ENCODE data around the gene LOXL4. TPM values are rescaled to one million over a fixed set of nuclear protein-coding genes. Genes with fewer than 3 reads are reported as not detected.

LOXL4 gene
- polyA plus RNA-seq, 3 donors = 0.03 to 0.05 TPM; not detected in 1

DNA sequence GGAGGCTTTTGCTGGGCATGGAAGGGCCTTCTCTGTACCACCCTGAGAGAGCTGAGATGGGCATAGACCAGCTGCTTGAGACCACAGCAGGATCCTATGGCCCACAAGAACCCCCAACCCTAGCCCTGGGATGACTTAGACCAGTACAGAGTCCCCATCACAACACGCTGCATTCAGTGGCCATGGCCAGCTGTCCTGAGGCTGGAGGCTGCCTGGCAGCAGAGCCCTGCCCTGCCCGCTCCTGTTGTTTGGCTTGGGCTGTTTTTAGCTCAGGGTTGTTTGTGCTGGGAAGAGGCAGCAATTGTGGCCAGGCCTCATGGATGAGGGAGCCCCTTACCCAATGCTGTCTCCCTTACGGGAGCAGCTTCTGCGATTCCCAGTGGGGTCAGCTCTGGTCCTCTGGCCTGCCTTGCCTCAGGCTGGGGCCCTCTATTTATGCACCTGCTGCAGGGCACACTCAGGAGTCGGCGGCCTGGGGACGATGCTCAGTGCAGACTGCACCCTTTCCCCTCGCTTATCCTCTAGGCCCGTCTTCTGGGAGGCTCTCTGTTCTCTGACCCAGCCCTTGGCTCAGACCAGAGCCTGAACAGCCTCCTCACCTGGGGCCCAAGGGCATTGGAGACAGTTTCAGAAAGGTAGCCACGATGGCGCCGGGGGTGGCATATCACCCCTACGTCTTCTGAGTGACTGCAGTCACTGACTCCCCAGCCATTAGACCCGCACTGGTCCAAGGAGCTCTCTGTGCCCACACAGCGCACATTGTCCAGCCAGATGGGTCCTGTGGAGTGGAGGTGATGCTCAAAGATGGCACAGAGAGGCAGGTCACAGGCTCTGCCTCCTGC is 6.3 kb downstream of the LOXL4 start:
- TF ChIP-seq, protein P1, sequence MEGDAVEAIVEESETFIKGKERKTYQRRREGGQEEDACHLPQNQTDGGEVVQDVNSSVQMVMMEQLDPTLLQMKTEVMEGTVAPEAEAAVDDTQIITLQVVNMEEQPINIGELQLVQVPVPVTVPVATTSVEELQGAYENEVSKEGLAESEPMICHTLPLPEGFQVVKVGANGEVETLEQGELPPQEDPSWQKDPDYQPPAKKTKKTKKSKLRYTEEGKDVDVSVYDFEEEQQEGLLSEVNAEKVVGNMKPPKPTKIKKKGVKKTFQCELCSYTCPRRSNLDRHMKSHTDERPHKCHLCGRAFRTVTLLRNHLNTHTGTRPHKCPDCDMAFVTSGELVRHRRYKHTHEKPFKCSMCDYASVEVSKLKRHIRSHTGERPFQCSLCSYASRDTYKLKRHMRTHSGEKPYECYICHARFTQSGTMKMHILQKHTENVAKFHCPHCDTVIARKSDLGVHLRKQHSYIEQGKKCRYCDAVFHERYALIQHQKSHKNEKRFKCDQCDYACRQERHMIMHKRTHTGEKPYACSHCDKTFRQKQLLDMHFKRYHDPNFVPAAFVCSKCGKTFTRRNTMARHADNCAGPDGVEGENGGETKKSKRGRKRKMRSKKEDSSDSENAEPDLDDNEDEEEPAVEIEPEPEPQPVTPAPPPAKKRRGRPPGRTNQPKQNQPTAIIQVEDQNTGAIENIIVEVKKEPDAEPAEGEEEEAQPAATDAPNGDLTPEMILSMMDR (IDR thresholded peaks at IDR 0.05) = no peak
- DNase-seq = no peak
- Histone ChIP-seq H3K9ac (ENCODE audit: insufficient read depth, low read length, poor library complexity, severe bottlenecking) (no peak overlapping the region), H3K27ac (ENCODE audit: low read depth in 1 of 2, low read length in 2 of 2) (no peak overlapping the region), H3K4me1 (ENCODE audit: control insufficient read depth in 1 of 2, insufficient read depth in 2 of 2, low read length in 2 of 2) (peaks cover 21 to 27% of the 10 kb centered on the region in 2 donors), H3K27me3 (ENCODE audit: control insufficient read depth in 2 of 2, insufficient read depth in 2 of 2, low read length in 2 of 2) (peaks cover 0 to 4% of the 10 kb centered on the region in 2 donors), H3K9me3 (replicated peaks in 1 of 2; ENCODE audit: control insufficient read depth in 1 of 2, insufficient read depth in 1 of 2, low read length in 2 of 2) (no peaks in the 10 kb centered on the region), H3K79me2 (ENCODE audit: insufficient read depth, low read length) (no peaks in the 10 kb centered on the region), H3K4me2 (replicated peaks; ENCODE audit: extremely low read depth, low read length, poor library complexity, severe bottlenecking) (no peak overlapping the region), H3K4me3 (replicated peaks in 1 of 3; ENCODE audit: low read depth in 2 of 3, low read length in 3 of 3) (no peak overlapping the region), H4K20me1 (ENCODE audit: insufficient read depth, low read length) (no peaks in the 10 kb centered on the region), H2AFZ (ENCODE audit: insufficient read depth, low read depth, low read length, poor library complexity, severe bottlenecking) (no peak overlapping the region), H3K36me3 (replicated peaks in 1 of 2; ENCODE audit: control insufficient read depth in 1 of 2, insufficient read depth in 2 of 2, low read length in 2 of 2) (no peaks in the 10 kb centered on the region)
- intact Hi-C loops (cut with micrococcal nuclease) = loop anchor here (2.0 to 10.0 kb wide), 2 partner anchors 71 to 73 kb away; no protein-coding TSS in a partner anchor
- 90% methylated on average over 12 of the region's 15 CpGs for WGBS (ENCODE audit: insufficient coverage)
- Mint-ChIP-seq H3K4me3 (no peak overlapping the region), H3K9me3 (peaks cover 0 to 4% (median 0%) of the 10 kb centered on the region in 7 donors), H3K36me3 (peaks cover 4 to 5% of the 10 kb centered on the region in 2 donors), H3K27ac (peak overlapping the region in 3 of 7 donors; percentile 18 to 26 (median 25)), H3K27me3 (ENCODE audit: low read depth in 3 of 3) (peaks cover 1 to 17% (median 8%) of the 10 kb centered on the region in 3 donors), H3K4me1 (peaks cover 29% of the 10 kb centered on the region)

DNA sequence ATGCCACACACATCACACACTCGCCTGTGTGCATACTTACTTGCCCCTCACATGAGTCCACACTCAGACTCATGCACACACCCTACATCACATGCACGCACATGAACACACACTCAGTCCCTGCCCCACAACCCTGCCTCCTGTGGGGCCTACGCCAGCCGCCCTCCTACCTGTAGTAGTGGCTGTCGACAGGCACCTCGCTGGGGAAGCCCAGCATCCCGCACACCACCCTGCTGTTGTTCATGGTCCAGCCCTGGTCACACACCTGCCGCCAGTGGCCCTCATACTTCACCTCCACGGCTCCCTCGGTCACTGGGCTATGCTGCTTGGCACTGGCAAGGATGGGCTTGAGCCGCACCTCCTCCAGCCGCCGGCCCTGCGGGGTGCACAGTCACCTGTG is 7.2 kb downstream of the LOXL4 start:
- no peak overlapping the region for H3K9ac ChIP-seq (ENCODE audit: insufficient read depth, low read length, poor library complexity, severe bottlenecking)
- H3K27me3 Mint-ChIP-seq (ENCODE audit: low read depth in 3 of 3) = peaks cover 2 to 8% (median 2%) of the 10 kb centered on the region in 3 donors
- peaks cover 29% of the 10 kb centered on the region for H3K4me1 Mint-ChIP-seq
- WGBS (ENCODE audit: insufficient coverage) = 98% methylated on average over 14 of the region's 14 CpGs
- no peaks in the 10 kb centered on the region for H3K27me3 ChIP-seq (ENCODE audit: control insufficient read depth in 2 of 2, insufficient read depth in 2 of 2, low read length in 2 of 2)
- no peak overlapping the region for H3K4me3 Mint-ChIP-seq
- no peak overlapping the region for H3K4me2 ChIP-seq (replicated peaks; ENCODE audit: extremely low read depth, low read length, poor library complexity, severe bottlenecking)
- H3K9me3 Mint-ChIP-seq = peaks cover 0 to 4% (median 0%) of the 10 kb centered on the region in 7 donors
- no peak overlapping the region for H2AFZ ChIP-seq (ENCODE audit: insufficient read depth, low read depth, low read length, poor library complexity, severe bottlenecking)
- H4K20me1 ChIP-seq (ENCODE audit: insufficient read depth, low read length) = no peaks in the 10 kb centered on the region
- H3K79me2 ChIP-seq (ENCODE audit: insufficient read depth, low read length) = no peaks in the 10 kb centered on the region
- intact Hi-C loops (cut with micrococcal nuclease) = loop anchor here in 1 of 2 donors (10.0 kb wide), 1 partner anchor 74 kb away; no protein-coding TSS in a partner anchor
- peaks cover 21 to 27% of the 10 kb centered on the region in 2 donors for H3K4me1 ChIP-seq (ENCODE audit: control insufficient read depth in 1 of 2, insufficient read depth in 2 of 2, low read length in 2 of 2)
- DNase-seq = no peak
- TF ChIP-seq, protein P1 (IDR thresholded peaks at IDR 0.05) = no peak
- no peak overlapping the region for H3K4me3 ChIP-seq (replicated peaks in 1 of 3; ENCODE audit: low read depth in 2 of 3, low read length in 3 of 3)
- peaks cover 10 to 12% of the 10 kb centered on the region in 2 donors for H3K36me3 Mint-ChIP-seq
- H3K27ac Mint-ChIP-seq = peak overlapping the region in 6 of 7 donors; percentile 63 to 92 (median 86)
- H3K36me3 ChIP-seq (replicated peaks in 1 of 2; ENCODE audit: control insufficient read depth in 1 of 2, insufficient read depth in 2 of 2, low read length in 2 of 2) = peaks cover 3 to 8% of the 10 kb centered on the region in 2 donors
- no peaks in the 10 kb centered on the region for H3K9me3 ChIP-seq (replicated peaks in 1 of 2; ENCODE audit: control insufficient read depth in 1 of 2, insufficient read depth in 1 of 2, low read length in 2 of 2)
- peak overlapping the region in 1 of 2 donors; percentile 58 for H3K27ac ChIP-seq (ENCODE audit: low read depth in 1 of 2, low read length in 2 of 2)
